Endothelial cell (in vitro differentiated cells): ENCODE measurements around the gene TNFAIP3. TPM values are rescaled to one million over a fixed set of nuclear protein-coding genes. Genes with fewer than 3 reads are reported as not detected.

Experiments used
- DNase-seq: peaks from one replicate; pipeline ENCODE4 v3.0.0; 2021; ENCODE audit warnings: low spot score
- H3K27ac Mint-ChIP-seq: one replicate; pipeline ENCODE4 v1.8.0; 2021; ENCODE audit warnings: mixed read lengths, inconsistent platforms; ENCODE audit not compliant: unreplicated experiment
- H3K27me3 Mint-ChIP-seq: one replicate; pipeline ENCODE4 v1.8.0; 2021; ENCODE audit warnings: mild to moderate bottlenecking, moderate library complexity, mixed read lengths, inconsistent platforms; ENCODE audit not compliant: unreplicated experiment
- H3K36me3 Mint-ChIP-seq: one replicate; pipeline ENCODE4 v1.8.0; 2021; ENCODE audit warnings: mild to moderate bottlenecking, low read depth, mixed read lengths, inconsistent platforms; ENCODE audit not compliant: unreplicated experiment
- H3K4me1 Mint-ChIP-seq: one replicate; pipeline ENCODE4 v1.8.0; 2021; ENCODE audit warnings: mild to moderate bottlenecking, mixed read lengths, inconsistent platforms; ENCODE audit not compliant: unreplicated experiment
- H3K4me3 Mint-ChIP-seq: one replicate; pipeline ENCODE4 v1.8.0; 2021; ENCODE audit warnings: mild to moderate bottlenecking, mixed read lengths, inconsistent platforms; ENCODE audit not compliant: unreplicated experiment
- H3K9me3 Mint-ChIP-seq: one replicate; pipeline ENCODE4 v1.8.0; 2021; ENCODE audit warnings: mixed read lengths, inconsistent platforms; ENCODE audit not compliant: unreplicated experiment
- long read RNA-seq: library from polyadenylated mRNA; unstranded; transcript quantifications from one replicate; pipeline ENCODE4 v2.0.0, GENCODE V29; 2020; ENCODE audit not compliant: unreplicated experiment
- total RNA-seq: library from RNA; stranded (reverse); fragmentation: NEBNext Ultra II Directional; extraction: Animal tissue kit (Norgen Biotek cat#: 25700); gene quantifications from one replicate; pipeline ENCODE4 v1.2.1, GENCODE V29; 2021; ENCODE audit not compliant: unreplicated experiment
- TF ChIP-seq, protein P1 (sequence below): fragments of 200-600 bp; sonication (generic); IDR thresholded peaks from one replicate; pipeline ENCODE4 v1.5.0; 2021; ENCODE audit warnings: antibody characterized with exemption; ENCODE audit not compliant: unreplicated experiment

Gene TNFAIP3
- total RNA-seq, result 22.6 TPM
- long read RNA-seq, result 0 reads

- Mint-ChIP-seq H3K4me1 (peaks cover 48% of the 10 kb centered on the region), H3K27me3 (peaks cover 10% of the 10 kb centered on the region), H3K9me3 (no peaks in the 10 kb centered on the region), H3K36me3 (peaks cover 7% of the 10 kb centered on the region), H3K4me3 (peak within 1 kb of the TSS; percentile 95), H3K27ac (peak within 1 kb of the TSS; percentile 86)
- TF ChIP-seq, protein P1, sequence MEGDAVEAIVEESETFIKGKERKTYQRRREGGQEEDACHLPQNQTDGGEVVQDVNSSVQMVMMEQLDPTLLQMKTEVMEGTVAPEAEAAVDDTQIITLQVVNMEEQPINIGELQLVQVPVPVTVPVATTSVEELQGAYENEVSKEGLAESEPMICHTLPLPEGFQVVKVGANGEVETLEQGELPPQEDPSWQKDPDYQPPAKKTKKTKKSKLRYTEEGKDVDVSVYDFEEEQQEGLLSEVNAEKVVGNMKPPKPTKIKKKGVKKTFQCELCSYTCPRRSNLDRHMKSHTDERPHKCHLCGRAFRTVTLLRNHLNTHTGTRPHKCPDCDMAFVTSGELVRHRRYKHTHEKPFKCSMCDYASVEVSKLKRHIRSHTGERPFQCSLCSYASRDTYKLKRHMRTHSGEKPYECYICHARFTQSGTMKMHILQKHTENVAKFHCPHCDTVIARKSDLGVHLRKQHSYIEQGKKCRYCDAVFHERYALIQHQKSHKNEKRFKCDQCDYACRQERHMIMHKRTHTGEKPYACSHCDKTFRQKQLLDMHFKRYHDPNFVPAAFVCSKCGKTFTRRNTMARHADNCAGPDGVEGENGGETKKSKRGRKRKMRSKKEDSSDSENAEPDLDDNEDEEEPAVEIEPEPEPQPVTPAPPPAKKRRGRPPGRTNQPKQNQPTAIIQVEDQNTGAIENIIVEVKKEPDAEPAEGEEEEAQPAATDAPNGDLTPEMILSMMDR, result peak; percentile 90
- DNase-seq, result peak; percentile 93
Observed at GRCh38 chr6:137866914-137867684, at the start of gene TNFAIP3. Gene TNFAIP3 (plus strand): TSS chr6:137867259. CDS start chr6:137871228, 3,969 bp downstream.

DNA sequence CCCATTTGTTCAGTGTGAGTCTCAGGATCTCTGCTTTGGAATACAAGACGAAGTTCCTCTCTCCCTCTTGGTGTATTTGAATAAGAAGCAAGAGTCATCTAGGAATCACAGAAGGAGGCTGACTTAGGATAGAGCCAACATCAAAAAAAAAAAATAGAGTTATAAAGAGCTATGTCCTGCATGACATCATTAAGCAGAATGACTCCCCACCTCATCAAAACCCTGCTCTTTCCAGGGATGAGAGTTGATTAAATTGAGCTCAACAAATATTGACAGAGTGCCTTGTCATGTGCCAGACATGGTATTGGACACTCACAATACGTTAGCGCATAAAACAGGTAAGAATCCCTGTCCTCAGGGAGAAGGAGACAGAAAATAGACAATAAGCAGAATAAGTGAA, 48.6 kb upstream of the TNFAIP3 start:
- no peak for DNase-seq
- Mint-ChIP-seq H3K36me3 (no peaks in the 10 kb centered on the region), H3K27me3 (no peaks in the 10 kb centered on the region), H3K4me1 (no peaks in the 10 kb centered on the region), H3K4me3 (no peak overlapping the region), H3K27ac (no peak overlapping the region), H3K9me3 (no peaks in the 10 kb centered on the region)
- TF ChIP-seq, protein P1, result no peak

GRCh38 chr6:137819740-137820139, 47.3 kb upstream of the TNFAIP3 start:
- H3K4me1 Mint-ChIP-seq, result no peaks in the 10 kb centered on the region
- no peak overlapping the region for H3K27ac Mint-ChIP-seq
- no peak for DNase-seq
- peaks cover 2% of the 10 kb centered on the region for H3K27me3 Mint-ChIP-seq
- no peaks in the 10 kb centered on the region for H3K36me3 Mint-ChIP-seq
- no peak overlapping the region for H3K4me3 Mint-ChIP-seq
- TF ChIP-seq, protein P1, result no peak
- H3K9me3 Mint-ChIP-seq, result no peaks in the 10 kb centered on the region

DNA sequence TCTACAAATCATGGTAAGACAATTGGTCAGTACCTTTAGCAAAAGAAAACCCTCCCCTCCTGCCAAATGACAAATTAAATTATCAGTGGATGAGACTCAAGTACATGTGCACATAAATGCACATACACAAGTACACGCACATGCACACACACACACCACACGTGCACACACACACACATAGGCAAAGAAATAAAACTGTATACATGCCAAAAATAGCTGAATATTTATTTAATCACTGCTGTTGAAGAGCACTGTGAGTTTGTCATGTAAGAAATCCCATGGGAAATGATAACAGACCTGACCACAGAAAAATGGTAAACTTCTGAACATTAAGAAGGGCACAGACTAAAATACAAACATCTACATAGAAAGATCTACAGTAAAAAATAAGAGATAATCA, 46.6 kb upstream of the TNFAIP3 start:
- TF ChIP-seq, protein P1, result no peak
- H3K4me3 Mint-ChIP-seq, result no peak overlapping the region
- H3K9me3 Mint-ChIP-seq, result no peaks in the 10 kb centered on the region
- no peak overlapping the region for H3K27ac Mint-ChIP-seq
- no peak for DNase-seq
- no peaks in the 10 kb centered on the region for H3K36me3 Mint-ChIP-seq
- no peaks in the 10 kb centered on the region for H3K4me1 Mint-ChIP-seq
- H3K27me3 Mint-ChIP-seq, result peaks cover 2% of the 10 kb centered on the region

DNA sequence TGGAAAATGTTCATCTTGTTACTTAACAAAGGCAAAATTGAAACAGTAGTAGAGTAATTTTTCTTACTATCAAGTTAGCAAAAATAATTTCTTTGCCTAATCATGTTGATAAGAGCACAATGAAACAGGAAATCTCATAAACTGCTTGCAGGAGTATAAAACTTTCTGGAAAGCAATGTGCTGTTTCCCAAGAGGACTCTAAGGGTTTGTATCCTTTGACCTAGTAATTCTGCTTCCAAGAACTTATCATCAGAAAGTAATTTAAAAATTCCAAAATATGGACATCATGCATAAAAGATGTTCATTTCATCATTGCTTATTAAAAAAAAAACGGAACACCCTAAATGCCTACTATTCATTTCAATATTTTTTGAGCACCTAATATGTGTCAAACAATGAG, 46.1 kb upstream of the TNFAIP3 start:
- Mint-ChIP-seq H3K9me3 (no peaks in the 10 kb centered on the region), H3K27me3 (peaks cover 2% of the 10 kb centered on the region), H3K27ac (no peak overlapping the region), H3K4me3 (no peak overlapping the region), H3K36me3 (no peaks in the 10 kb centered on the region), H3K4me1 (no peaks in the 10 kb centered on the region)
- DNase-seq, result no peak
- TF ChIP-seq, protein P1, result no peak
